Kidney (tissue), 14 donors: ENCODE data around the gene CD320. TPM values are rescaled to one million over a fixed set of nuclear protein-coding genes. Genes with fewer than 3 reads are reported as not detected.
A peak's percentile ranks its signal among the peaks of the same experiment; 100 is the strongest.

ENCODE experiments used
- DNase-seq, 5 donors: peaks; one replicate each; pipeline ENCODE4 v3.0.0-alpha.2; 2013 to 2020
- FAIRE-seq: peaks from 2 replicates; lab custom pipeline; 2012; peaks lifted over from hg19 to GRCh38; lab: Jason Lieb, UNC
- H3K27ac ChIP-seq, 2 donors: one replicate each; pipeline ENCODE4 v1.7.0; 2013; ENCODE audit warnings: low read depth in 2 of 2, low read length in 2 of 2, inconsistent platforms in 1 of 2
- H3K27me3 ChIP-seq: one replicate; pipeline ENCODE4 v1.7.1; 2013; ENCODE audit warnings: low read length, inconsistent platforms; ENCODE audit not compliant: control insufficient read depth, insufficient read depth
- H3K36me3 ChIP-seq, 3 donors: one replicate each; pipeline versions ENCODE4 v1.7.0 to v1.7.1; 2013; ENCODE audit warnings: low read length in 3 of 3, control low read depth in 1 of 3, inconsistent platforms in 1 of 3; ENCODE audit not compliant: insufficient read depth in 3 of 3, control insufficient read depth in 2 of 3
- H3K4me1 ChIP-seq, 3 donors: one replicate each; pipeline versions ENCODE4 v1.7.0 to v1.7.1; 2013; ENCODE audit warnings: low read length in 3 of 3, inconsistent platforms in 1 of 3, low read depth in 1 of 3; ENCODE audit not compliant: control insufficient read depth in 2 of 3, insufficient read depth in 2 of 3
- H3K4me3 ChIP-seq, 3 donors: one replicate each; pipeline versions ENCODE4 v1.7.0 to v1.8.1; 2013; ENCODE audit warnings: low read length in 3 of 3, control low read depth in 1 of 3, inconsistent platforms in 1 of 3
- H3K9ac ChIP-seq, 3 donors: one replicate each; pipeline versions ENCODE4 v1.7.0 to v1.7.1; 2013; ENCODE audit warnings: low read length in 3 of 3, control low read depth in 1 of 3, inconsistent platforms in 1 of 3
- H3K9me3 ChIP-seq, 3 donors: one replicate each; pipeline versions ENCODE4 v1.7.0 to v1.7.1; 2013; ENCODE audit warnings: low read length in 3 of 3, control low read depth in 1 of 3, inconsistent platforms in 1 of 3; ENCODE audit not compliant: control insufficient read depth in 2 of 3, insufficient read depth in 1 of 3
- CTCF ChIP-seq: IDR thresholded peaks from 3 replicates; pipeline ENCODE4 v1.5.1; 2012; ENCODE audit warnings: mild to moderate bottlenecking, moderate library complexity, borderline replicate concordance; ENCODE audit not compliant: insufficient read depth; ENCODE audit errors: extremely low read depth
- intact Hi-C: fragments of 100-400 bp; cut with DNase I; formaldehyde crosslinking; loops from one replicate; pipeline ENCODE4 v1.11.1; 2022
- polyA plus RNA-seq: library from polyadenylated mRNA; stranded (reverse); fragments of 350-450 nt; fragmentation: Illumina TruSeq; extraction: RNeasy Lipid Tissue Mini Kit (QIAGEN cat#74804); gene quantifications from one replicate; pipeline ENCODE4 v1.2.3, GENCODE V29; 2014; ENCODE audit warnings: low read depth, low replicate concordance; ENCODE audit not compliant: insufficient read depth
- total RNA-seq: library from RNA; stranded (reverse); fragmentation: NEBNext Ultra II Directional; extraction: Animal tissue kit (Norgen Biotek cat#: 25700); gene quantifications from one replicate; pipeline ENCODE4 v1.2.1, GENCODE V29; 2021
- donor health status: control.
- donor health status: control.
- donor health status: control.
- donor health status: control.
- donor health status: control.
- donor health status: DM: yes; HTN: yes; CAD: no.
- donor health status: Normal renal cell carcinoma (clear cell type).

CD320 gene
- total and polyA plus RNA-seq, 2 donors from 2014 or later, result 26.1 to 63.1 TPM

- H3K27me3 ChIP-seq, result peaks cover 15% of the 10 kb centered on the region
- H3K4me1 ChIP-seq, result peaks cover 0 to 11% (median 0%) of the 10 kb centered on the region in 3 donors
- H3K36me3 ChIP-seq, result no peaks in the 10 kb centered on the region
- intact Hi-C loops, result no loop called here
- no peak overlapping the region for H3K27ac ChIP-seq
- TF ChIP-seq CTCF, result no peak
- no peak for FAIRE-seq
- no peak overlapping the region for H3K4me3 ChIP-seq
- peak in 4 of 5 donors; percentile 76 to 86 (median 82) for DNase-seq
- H3K9ac ChIP-seq, result no peak overlapping the region
- H3K9me3 ChIP-seq, result no peaks in the 10 kb centered on the region
Observed at GRCh38 chr19:8334458-8335342, 26.5 kb upstream of the CD320 start.

- H3K4me1 ChIP-seq, result peaks cover 0 to 11% (median 0%) of the 10 kb centered on the region in 3 donors
- no peak for FAIRE-seq
- no peak for DNase-seq
- H3K4me3 ChIP-seq, result no peak overlapping the region
- no peaks in the 10 kb centered on the region for H3K36me3 ChIP-seq
- no peak overlapping the region for H3K27ac ChIP-seq
- H3K9me3 ChIP-seq, result no peaks in the 10 kb centered on the region
- intact Hi-C loops, result no loop called here
- H3K9ac ChIP-seq, result no peak overlapping the region
- H3K27me3 ChIP-seq, result peaks cover 14% of the 10 kb centered on the region
- no peak for TF ChIP-seq CTCF
Observed at GRCh38 chr19:8333767-8334457, 25.8 kb upstream of the CD320 start.

- no peak for FAIRE-seq
- DNase-seq, result peak in 1 of 5 donors; percentile 60
- no peaks in the 10 kb centered on the region for H3K36me3 ChIP-seq
- H3K4me3 ChIP-seq, result no peak overlapping the region
- H3K9ac ChIP-seq, result no peak overlapping the region
- no peaks in the 10 kb centered on the region for H3K9me3 ChIP-seq
- peaks cover 13% of the 10 kb centered on the region for H3K27me3 ChIP-seq
- H3K27ac ChIP-seq, result no peak overlapping the region
- TF ChIP-seq CTCF, result no peak
- intact Hi-C loops, result no loop called here
- peaks cover 0 to 11% (median 0%) of the 10 kb centered on the region in 3 donors for H3K4me1 ChIP-seq
Observed at GRCh38 chr19:8332976-8333766, 25.0 kb upstream of the CD320 start.
